DND-41 (cell line): ENCODE results near the gene MCC.

Experiments
- ATAC-seq: fragments of 200-7000 bp; cut with Tn5 transposase; 3 replicates; pipeline ENCODE4 v1.9.1; 2021; ENCODE audit warnings: low read depth; ENCODE audit not compliant: insufficient read depth
- DNase-seq: peaks from one replicate; pipeline ENCODE4 v3.0.0-alpha.2; 2020
- H2AFZ ChIP-seq: 2 replicates; pipeline ENCODE4 v1.6.0; 2012; ENCODE audit warnings: low read depth, low read length
- H3K27ac ChIP-seq: 2 replicates; pipeline ENCODE4 v1.5.1; 2012; ENCODE audit warnings: low read length, inconsistent platforms
- H3K27me3 ChIP-seq: fragments of 200-600 bp; sonication (generic); 2 replicates; pipeline ENCODE4 v1.6.0; 2012; ENCODE audit warnings: low read length, mild to moderate bottlenecking, inconsistent platforms; ENCODE audit not compliant: insufficient read depth, poor library complexity
- H3K36me3 ChIP-seq: 2 replicates; pipeline ENCODE4 v1.5.1; 2012; ENCODE audit warnings: low read length, inconsistent platforms; ENCODE audit not compliant: insufficient read depth
- H3K4me1 ChIP-seq: 2 replicates; pipeline ENCODE4 v1.5.1; 2012; ENCODE audit warnings: mild to moderate bottlenecking, low read length; ENCODE audit not compliant: insufficient read depth
- H3K4me2 ChIP-seq: 2 replicates; pipeline ENCODE4 v1.6.0; 2012; ENCODE audit warnings: mild to moderate bottlenecking, moderate library complexity, low read length, inconsistent platforms; ENCODE audit not compliant: insufficient read depth
- H3K4me3 ChIP-seq, 2 experiments: fragments of 200-600 bp in 1 of 2; shearing (Covaris generic) in 1 of 2; 2 replicates each; pipeline ENCODE4 v1.5.1; 2012 to 2016; ENCODE audit warnings: inconsistent platforms in 2 of 2, low read length in 2 of 2, mild to moderate bottlenecking in 2 of 2, low read depth in 1 of 2, moderate library complexity in 1 of 2
- H3K79me2 ChIP-seq: 2 replicates; pipeline ENCODE4 v1.6.0; 2012; ENCODE audit warnings: low read length, inconsistent platforms; ENCODE audit not compliant: insufficient read depth
- H3K9ac ChIP-seq: 2 replicates; pipeline ENCODE4 v1.6.0; 2012; ENCODE audit warnings: low read depth, mild to moderate bottlenecking, inconsistent platforms, low read length, moderate library complexity
- H3K9me3 ChIP-seq: 2 replicates; pipeline ENCODE4 v1.5.1; 2012; ENCODE audit warnings: low read length, moderate library complexity, mild to moderate bottlenecking, inconsistent platforms; ENCODE audit not compliant: insufficient read depth, severe bottlenecking
- H4K20me1 ChIP-seq: 2 replicates; pipeline ENCODE4 v1.6.0; 2012; ENCODE audit warnings: low read length; ENCODE audit not compliant: insufficient read depth
- EZH2 ChIP-seq: IDR thresholded peaks from 3 replicates; pipeline ENCODE4 v1.6.1; 2012; ENCODE audit warnings: borderline replicate concordance, low read depth, mild to moderate bottlenecking, moderate library complexity, low read length, inconsistent platforms; ENCODE audit not compliant: severe bottlenecking
- TF ChIP-seq, protein P1 (sequence below): IDR thresholded peaks from 2 replicates; pipeline ENCODE4 v1.5.1; 2012; ENCODE audit warnings: borderline replicate concordance, low read length, moderate library complexity, mild to moderate bottlenecking; ENCODE audit not compliant: poor library complexity, severe bottlenecking; ENCODE audit errors: extremely low read depth

Gene MCC

DNA sequence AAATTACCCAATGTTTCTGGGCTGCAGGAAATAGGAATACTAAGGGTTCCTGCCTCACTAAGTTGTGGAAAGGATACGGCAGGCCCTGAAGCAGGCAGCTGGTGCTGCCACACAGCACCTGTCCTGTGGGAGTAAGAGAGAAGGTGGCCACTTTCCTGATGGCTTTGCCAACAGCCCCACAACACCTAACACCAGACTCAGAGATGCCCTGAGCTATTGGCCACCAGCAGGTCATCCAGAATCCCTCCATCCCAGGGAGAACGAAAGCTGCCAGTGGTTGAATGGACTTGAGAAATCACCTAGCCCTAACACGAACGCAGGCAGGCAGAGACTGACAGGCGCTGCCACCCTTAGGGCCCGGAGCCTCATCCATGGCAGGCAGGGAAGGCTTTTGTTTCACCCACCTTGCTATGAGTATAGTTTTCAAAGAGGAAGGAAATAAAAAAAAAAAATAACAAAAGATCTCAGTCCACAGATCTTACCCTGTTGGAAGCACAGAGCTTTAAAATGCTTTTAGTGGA lies 429.5 kb downstream of the MCC start:
- Histone ChIP-seq H4K20me1 (no peaks in the 10 kb centered on the region), H3K4me2 (no peak overlapping the region), H3K27ac (no peak overlapping the region), H3K9me3 (no peaks in the 10 kb centered on the region), H3K79me2 (no peaks in the 10 kb centered on the region), H3K4me3 (no peak overlapping the region), H3K9ac (no peak overlapping the region), H3K4me1 (peaks cover 24% of the 10 kb centered on the region), H3K36me3 (no peaks in the 10 kb centered on the region), H3K27me3 (no peaks in the 10 kb centered on the region), H2AFZ (no peak overlapping the region)
- no peak for TF ChIP-seq EZH2
- TF ChIP-seq, protein P1, sequence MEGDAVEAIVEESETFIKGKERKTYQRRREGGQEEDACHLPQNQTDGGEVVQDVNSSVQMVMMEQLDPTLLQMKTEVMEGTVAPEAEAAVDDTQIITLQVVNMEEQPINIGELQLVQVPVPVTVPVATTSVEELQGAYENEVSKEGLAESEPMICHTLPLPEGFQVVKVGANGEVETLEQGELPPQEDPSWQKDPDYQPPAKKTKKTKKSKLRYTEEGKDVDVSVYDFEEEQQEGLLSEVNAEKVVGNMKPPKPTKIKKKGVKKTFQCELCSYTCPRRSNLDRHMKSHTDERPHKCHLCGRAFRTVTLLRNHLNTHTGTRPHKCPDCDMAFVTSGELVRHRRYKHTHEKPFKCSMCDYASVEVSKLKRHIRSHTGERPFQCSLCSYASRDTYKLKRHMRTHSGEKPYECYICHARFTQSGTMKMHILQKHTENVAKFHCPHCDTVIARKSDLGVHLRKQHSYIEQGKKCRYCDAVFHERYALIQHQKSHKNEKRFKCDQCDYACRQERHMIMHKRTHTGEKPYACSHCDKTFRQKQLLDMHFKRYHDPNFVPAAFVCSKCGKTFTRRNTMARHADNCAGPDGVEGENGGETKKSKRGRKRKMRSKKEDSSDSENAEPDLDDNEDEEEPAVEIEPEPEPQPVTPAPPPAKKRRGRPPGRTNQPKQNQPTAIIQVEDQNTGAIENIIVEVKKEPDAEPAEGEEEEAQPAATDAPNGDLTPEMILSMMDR, result no peak
- no peak for DNase-seq
- ATAC-seq, result no peak

DNA sequence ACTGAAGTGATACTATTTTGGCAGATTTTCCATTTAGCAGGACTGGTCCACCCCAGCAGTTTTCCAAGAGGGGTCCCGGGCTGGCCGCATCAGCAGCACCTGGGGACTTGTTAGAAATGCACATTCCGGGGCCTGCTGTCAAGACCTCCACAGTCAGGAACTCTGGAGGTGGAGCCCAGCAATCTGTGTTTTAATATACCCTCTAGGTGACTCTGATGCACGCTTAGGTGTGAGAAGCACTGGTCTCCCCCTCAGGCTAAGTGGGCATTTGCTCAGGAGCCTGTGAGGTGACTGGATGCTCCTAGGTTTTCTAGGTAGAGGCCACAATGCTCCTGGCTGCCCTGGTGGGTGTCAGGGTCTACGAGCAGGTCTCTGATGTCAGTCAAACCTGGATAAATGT lies 430.0 kb downstream of the MCC start:
- no peak overlapping the region for H3K27ac ChIP-seq
- no peaks in the 10 kb centered on the region for H3K9me3 ChIP-seq
- no peak overlapping the region for H3K4me2 ChIP-seq
- H3K79me2 ChIP-seq, result no peaks in the 10 kb centered on the region
- DNase-seq (no peak), ATAC-seq (no peak)
- H3K36me3 ChIP-seq, result no peaks in the 10 kb centered on the region
- H3K4me1 ChIP-seq, result peaks cover 22% of the 10 kb centered on the region
- no peak overlapping the region for H3K9ac ChIP-seq
- H3K27me3 ChIP-seq, result no peaks in the 10 kb centered on the region
- TF ChIP-seq, protein P1, result no peak
- no peak for TF ChIP-seq EZH2
- no peak overlapping the region for H3K4me3 ChIP-seq
- no peak overlapping the region for H2AFZ ChIP-seq
- no peaks in the 10 kb centered on the region for H4K20me1 ChIP-seq

DNA sequence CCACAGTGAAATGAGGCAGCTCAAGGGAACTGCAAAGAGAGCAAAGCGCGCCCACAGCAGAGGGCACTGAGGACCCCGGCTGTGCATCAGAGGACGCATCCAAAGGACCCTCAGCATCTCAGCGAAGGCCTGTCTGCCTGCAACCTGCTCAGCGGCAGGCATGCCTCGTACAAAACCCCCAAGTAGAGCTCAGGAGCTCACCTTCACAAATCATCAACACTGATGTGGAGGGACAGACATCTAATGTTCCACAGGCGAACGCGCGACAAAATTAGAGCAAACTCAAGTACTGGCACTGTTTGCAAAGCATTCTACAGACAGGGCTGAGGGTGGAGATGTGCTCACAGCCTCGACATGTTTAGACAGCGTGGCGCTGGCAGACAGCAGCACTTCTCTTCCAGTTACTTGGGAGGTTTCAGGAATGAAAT lies 430.7 kb downstream of the MCC start:
- DNase-seq (no peak), ATAC-seq (peak; percentile 44; the same call in 2 of the 3 replicates)
- Histone ChIP-seq H3K79me2 (no peaks in the 10 kb centered on the region), H3K9ac (no peak overlapping the region), H3K4me2 (no peak overlapping the region), H3K4me1 (peaks cover 15% of the 10 kb centered on the region), H3K27me3 (no peaks in the 10 kb centered on the region), H2AFZ (no peak overlapping the region), H3K36me3 (no peaks in the 10 kb centered on the region), H3K4me3 (no peak overlapping the region), H3K27ac (no peak overlapping the region), H3K9me3 (no peaks in the 10 kb centered on the region), H4K20me1 (no peaks in the 10 kb centered on the region)
- TF ChIP-seq, protein P1, result peak; percentile 13
- TF ChIP-seq EZH2, result no peak
